Lung (tissue), 12 donors: ENCODE data around the gene RANBP17. TPM values are rescaled to one million over a fixed set of nuclear protein-coding genes. Genes with fewer than 3 reads are reported as not detected.

Experiments used
- ATAC-seq: fragments of 200-7000 bp; cut with Tn5 transposase; one replicate; pipeline ENCODE4 v1.9.1; 2020; ENCODE audit warnings: moderate number of reproducible peaks; ENCODE audit not compliant: insufficient read depth, low FRiP score
- DNase-seq, 3 donors: peaks; one replicate each; pipeline ENCODE4 v3.0.0-alpha.2; 2013 to 2017
- H3K27ac ChIP-seq, 2 donors: one replicate each; pipeline ENCODE4 v1.5.1; 2013; ENCODE audit warnings: mild to moderate bottlenecking in 2 of 2, moderate library complexity in 2 of 2, control low read depth in 1 of 2, inconsistent platforms in 1 of 2, low read depth in 1 of 2, low read length in 1 of 2
- H3K27me3 ChIP-seq, 3 donors: one replicate each; pipeline ENCODE4 v1.5.1; 2013; ENCODE audit warnings: low read length in 2 of 3; ENCODE audit not compliant: control insufficient read depth in 3 of 3, insufficient read depth in 3 of 3
- H3K36me3 ChIP-seq, 4 donors: one replicate each; pipeline ENCODE4 v1.5.1; 2013; ENCODE audit warnings: low read length in 4 of 4, mild to moderate bottlenecking in 1 of 4, moderate library complexity in 1 of 4; ENCODE audit not compliant: control insufficient read depth in 4 of 4, insufficient read depth in 4 of 4
- H3K4me1 ChIP-seq, 5 donors: one replicate each; pipeline ENCODE4 v1.5.1; 2013; ENCODE audit warnings: low read length in 5 of 5, mild to moderate bottlenecking in 2 of 5, moderate library complexity in 1 of 5; ENCODE audit not compliant: control insufficient read depth in 5 of 5, insufficient read depth in 5 of 5
- H3K4me3 ChIP-seq: one replicate; pipeline ENCODE4 v1.5.1; 2013; ENCODE audit warnings: mild to moderate bottlenecking, control low read depth, moderate library complexity
- H3K9ac ChIP-seq, 2 donors: one replicate each; pipeline ENCODE4 v1.5.1; 2013; ENCODE audit warnings: low read length in 2 of 2, control low read depth in 1 of 2; ENCODE audit not compliant: insufficient read depth in 1 of 2
- H3K9me3 ChIP-seq, 4 donors: one replicate each; pipeline ENCODE4 v1.5.1; 2013; ENCODE audit warnings: low read length in 3 of 4, mild to moderate bottlenecking in 1 of 4, moderate library complexity in 1 of 4; ENCODE audit not compliant: control insufficient read depth in 4 of 4, insufficient read depth in 3 of 4
- CTCF ChIP-seq: IDR thresholded peaks from 2 replicates; pipeline ENCODE4 v1.5.1; 2012; ENCODE audit warnings: mild to moderate bottlenecking; ENCODE audit errors: control extremely low read depth, extremely low read depth
- WGBS, 2 donors: extraction: QIAGEN DNeasy Blood & Tissue Kit; methylation state at CpG; one replicate each; pipeline ENCODE4 v1.1.7; 2013; 5-methylcytosine and 5-hydroxymethylcytosine counted together
- polyA plus RNA-seq, 2 donors: library from polyadenylated mRNA; stranded (reverse); fragments of 200-250 nt; gene quantifications; one replicate each; pipeline ENCODE4 v1.2.1, GENCODE V29; 2013
- total RNA-seq, 2 donors: library from RNA; depleted of rRNA in 1 of 2; stranded (reverse); fragments of >200 nt in 1 of 2; gene quantifications; one replicate each; pipeline ENCODE4 v1.2.1, GENCODE V29; 2014 to 2021
- donor health status: control.
- donor health status: control.
- donor health status: Bipolar disorder and iron deficiency.
- donor health status: healthy.
- donor health status: DM: yes; HTN: yes; CAD: no.

Gene RANBP17
- total and polyA plus RNA-seq, 4 donors: 1.8 to 130 (median 11.0) TPM

- Histone ChIP-seq H3K9me3 (no peaks in the 10 kb centered on the region), H3K36me3 (no peaks in the 10 kb centered on the region), H3K27ac (no peak overlapping the region), H3K27me3 (no peaks in the 10 kb centered on the region), H3K4me3 (no peak overlapping the region), H3K9ac (no peak overlapping the region), H3K4me1 (no peaks in the 10 kb centered on the region)
- no peak for TF ChIP-seq CTCF
- DNase-seq (no peak), ATAC-seq (no peak)
- WGBS, 2 donors: 72 to 78% methylated on average over 2 of the region's 2 CpGs
Observed at GRCh38 chr5:170849374-170849773, 12.4 kb upstream of the RANBP17 start.

GRCh38 chr5:170854566-170854965 lies 7.3 kb upstream of the RANBP17 start:
- ATAC-seq (no peak), DNase-seq (peak in 2 of 3 donors; percentile 28 to 29)
- WGBS, 2 donors: 79 to 86% methylated on average over 6 of the region's 6 CpGs
- TF ChIP-seq CTCF: no peak
- H3K27ac ChIP-seq: no peak overlapping the region
- H3K9me3 ChIP-seq: no peaks in the 10 kb centered on the region
- no peaks in the 10 kb centered on the region for H3K4me1 ChIP-seq
- H3K9ac ChIP-seq: no peak overlapping the region
- H3K27me3 ChIP-seq: no peaks in the 10 kb centered on the region
- no peak overlapping the region for H3K4me3 ChIP-seq
- no peaks in the 10 kb centered on the region for H3K36me3 ChIP-seq

GRCh38 chr5:170857066-170857465 lies 4.8 kb upstream of the RANBP17 start:
- TF ChIP-seq CTCF: no peak
- Histone ChIP-seq H3K36me3 (no peaks in the 10 kb centered on the region), H3K9ac (no peak overlapping the region), H3K27me3 (no peaks in the 10 kb centered on the region), H3K27ac (no peak overlapping the region), H3K4me3 (no peak overlapping the region), H3K9me3 (peaks cover 0 to 5% (median 3%) of the 10 kb centered on the region in 4 donors), H3K4me1 (no peaks in the 10 kb centered on the region)
- ATAC-seq: no peak
- no peak for DNase-seq
- WGBS, 2 donors: 82 to 85% methylated on average over 2 of the region's 2 CpGs

- DNase-seq (peak in 1 of 3 donors; percentile 1), ATAC-seq (no peak)
- Histone ChIP-seq H3K36me3 (no peaks in the 10 kb centered on the region), H3K4me1 (peaks cover 0 to 7% (median 5%) of the 10 kb centered on the region in 5 donors), H3K27ac (no peak overlapping the region), H3K9ac (no peak overlapping the region), H3K27me3 (no peaks in the 10 kb centered on the region), H3K4me3 (no peak overlapping the region), H3K9me3 (peaks cover 0 to 5% (median 5%) of the 10 kb centered on the region in 4 donors)
- TF ChIP-seq CTCF: no peak
Observed at GRCh38 chr5:170860415-170860814, 1.4 kb upstream of the RANBP17 start.
